Measurements from ENCODE around the gene RBP4.
A peak's percentile ranks its signal among the peaks of the same experiment; 100 is the strongest.

RBP4 gene

GRCh38 chr10:93595378-93596161 is 5.5 kb downstream of the RBP4 start:
- no peak for DNase-seq (ENCODE audit: low read depth)

GRCh38 chr10:93594518-93594917 is 6.5 kb downstream of the RBP4 start:
- DNase-seq (ENCODE audit: low read depth) = no peak

DNA sequence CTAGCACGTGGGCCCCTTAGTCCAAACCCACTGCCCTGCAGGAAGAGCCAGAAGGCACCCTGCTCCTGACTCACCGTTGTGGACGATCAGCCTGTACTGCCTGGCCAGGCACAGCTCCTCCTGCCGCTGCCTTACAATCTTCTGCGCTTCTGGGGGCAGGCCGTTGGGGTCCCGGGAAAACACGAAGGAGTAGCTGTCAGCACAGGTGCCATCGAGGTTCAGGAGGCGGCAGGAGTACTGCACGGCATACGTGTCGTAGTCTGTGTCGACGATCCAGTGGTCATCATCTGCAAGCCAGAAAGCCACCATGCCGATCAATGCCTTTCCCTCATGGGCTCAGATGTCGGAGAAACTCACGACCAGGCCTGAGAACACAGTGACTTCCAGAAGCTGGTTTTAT is 7.3 kb downstream of the RBP4 start:
- DNase-seq (ENCODE audit: low read depth) = no peak

GRCh38 chr10:93593254-93593653 is 7.8 kb downstream of the RBP4 start:
- DNase-seq (ENCODE audit: low read depth) = no peak

DNA sequence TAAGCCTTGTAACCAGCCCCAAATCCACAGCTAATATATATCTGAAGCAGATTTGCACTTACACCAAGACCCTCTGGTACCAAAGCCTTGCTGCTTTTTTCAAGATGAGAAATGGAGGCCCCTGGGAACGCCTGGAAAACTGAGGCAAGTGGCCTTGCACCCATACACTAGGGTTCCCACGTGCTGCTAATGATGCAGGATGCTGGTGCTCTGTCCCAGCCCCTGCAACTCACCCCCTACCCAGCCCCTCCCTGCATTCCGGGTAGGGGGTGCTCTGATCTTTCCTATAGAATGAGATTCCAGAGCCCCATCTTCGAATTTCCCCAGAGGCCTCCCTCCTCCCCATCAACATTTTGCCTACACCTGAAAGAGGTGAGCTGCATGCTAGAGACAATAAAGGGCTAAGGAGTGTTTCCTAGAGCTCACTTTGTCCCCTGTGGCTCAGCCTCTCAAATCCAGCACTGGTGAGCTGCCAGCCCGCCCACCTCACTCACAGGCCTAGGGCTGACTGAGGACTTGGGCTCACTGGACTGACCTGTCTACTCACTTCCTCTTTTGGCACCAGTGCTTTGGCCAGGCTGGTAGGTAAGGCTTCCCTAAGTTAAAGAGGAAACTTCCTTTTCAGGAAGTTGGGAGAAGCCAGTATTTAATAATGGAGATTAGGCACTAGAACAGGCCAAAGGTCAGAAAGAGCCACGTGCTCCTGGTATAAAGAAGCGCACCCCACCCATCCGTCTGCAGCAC is 9.8 kb downstream of the RBP4 start:
- DNase-seq (ENCODE audit: low read depth) = no peak

DNA sequence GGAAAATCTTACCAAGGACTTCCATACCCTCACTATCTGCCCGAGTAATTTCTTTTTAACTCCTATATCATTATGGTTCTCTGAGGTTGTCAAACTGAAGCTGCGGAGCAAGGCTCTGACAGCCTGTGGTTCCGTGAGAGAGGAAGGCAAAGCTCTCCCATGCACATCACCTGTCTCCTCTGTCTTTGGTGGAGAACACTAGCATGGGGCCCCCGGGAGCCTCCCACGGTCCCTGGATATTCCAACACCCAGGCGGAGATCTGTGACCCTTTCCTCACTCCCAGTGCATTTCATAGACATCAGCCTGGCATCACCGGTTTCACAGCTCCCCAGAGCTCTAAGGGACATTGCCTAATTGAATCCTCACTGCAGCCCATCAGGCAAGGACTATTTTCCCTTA is 10.4 kb downstream of the RBP4 start:
- DNase-seq (ENCODE audit: low read depth) = no peak

DNA sequence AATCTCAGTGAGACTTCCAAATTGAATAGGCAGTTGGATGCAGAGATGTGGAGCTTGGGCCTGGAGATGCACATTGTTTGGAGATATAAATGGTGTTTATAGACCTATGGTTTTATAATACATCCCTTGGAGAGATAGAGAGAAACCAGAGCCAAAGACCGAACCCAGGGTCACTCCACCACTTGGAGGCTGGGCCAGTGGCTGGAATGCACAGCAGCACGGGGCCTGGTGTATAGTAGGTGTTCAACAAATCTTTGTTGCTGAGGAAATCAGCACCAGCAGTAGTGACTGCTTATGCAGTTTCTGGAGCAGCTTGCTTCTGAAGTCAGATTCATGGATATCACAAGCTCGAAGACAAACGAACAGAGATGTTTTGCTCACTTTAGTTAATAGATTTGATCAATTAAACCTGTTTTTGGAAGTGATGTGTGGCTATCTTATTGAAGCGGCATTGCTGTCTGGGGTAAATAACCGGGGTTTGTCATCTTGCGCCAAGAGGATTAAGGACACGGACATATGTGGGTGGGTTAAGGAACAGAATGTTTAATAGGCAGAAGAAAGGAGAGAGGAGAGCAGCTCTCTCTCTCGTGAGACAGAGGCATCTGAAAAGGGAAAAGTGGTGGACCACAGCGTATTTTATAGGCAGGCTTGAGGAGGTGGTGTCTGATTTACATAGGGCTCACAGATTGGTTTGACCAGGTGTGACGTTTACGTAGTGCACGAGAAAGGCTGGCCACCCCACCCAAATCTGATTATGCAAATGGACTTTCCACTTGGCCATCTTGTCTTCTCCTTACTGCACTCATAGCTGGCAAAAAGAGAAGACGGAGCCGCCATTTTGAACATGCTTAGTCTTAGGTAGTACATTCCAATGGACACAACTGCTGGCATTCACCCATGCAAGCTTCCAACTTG is 11.1 kb downstream of the RBP4 start:
- no peak for DNase-seq (ENCODE audit: low read depth)

DNA sequence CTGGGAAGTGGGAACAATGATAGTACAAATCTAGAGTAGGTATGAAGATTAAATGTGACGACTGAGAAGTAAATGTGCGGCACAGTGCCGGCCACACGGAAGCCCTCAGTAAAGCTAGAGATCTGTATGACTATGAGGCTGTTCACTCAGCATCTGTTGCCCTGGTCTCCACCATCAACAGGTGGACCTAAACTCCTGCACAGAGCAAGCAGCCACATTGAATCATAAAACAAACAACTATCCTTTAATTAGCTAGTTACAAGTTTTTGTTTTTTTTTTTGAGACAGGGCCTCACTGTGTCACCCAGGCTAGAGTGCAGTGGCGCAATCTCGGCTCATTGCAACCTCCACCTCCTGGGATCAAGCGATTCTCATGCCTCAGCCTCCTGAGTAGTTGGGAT is 16.6 kb downstream of the RBP4 start:
- no peak for DNase-seq (ENCODE audit: low read depth)

DNA sequence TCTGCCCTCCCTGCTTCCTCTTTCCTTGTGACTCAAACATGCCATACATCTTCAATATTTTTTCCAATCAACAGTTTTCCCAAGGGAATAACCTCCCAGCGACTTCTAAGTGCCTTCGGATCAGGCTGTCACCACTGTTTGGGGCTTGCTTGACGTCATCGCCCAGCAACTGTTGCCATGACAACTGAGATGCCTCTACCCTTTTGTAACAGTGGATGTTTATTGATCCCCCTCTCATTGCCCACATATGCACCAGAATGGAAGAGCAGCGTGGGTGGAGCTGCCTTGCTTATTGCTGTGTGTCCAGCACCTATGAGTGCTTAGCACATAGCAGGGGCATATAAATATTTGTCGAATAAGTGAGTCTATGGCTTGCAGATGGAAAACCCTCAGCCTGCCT is 20.2 kb downstream of the RBP4 start:
- peak; percentile 34 for DNase-seq (ENCODE audit: low read depth)

GRCh38 chr10:93579985-93580711 is 20.9 kb downstream of the RBP4 start:
- DNase-seq (ENCODE audit: low read depth) = no peak

GRCh38 chr10:93579089-93579488 is 21.9 kb downstream of the RBP4 start:
- DNase-seq (ENCODE audit: low read depth) = no peak

DNA sequence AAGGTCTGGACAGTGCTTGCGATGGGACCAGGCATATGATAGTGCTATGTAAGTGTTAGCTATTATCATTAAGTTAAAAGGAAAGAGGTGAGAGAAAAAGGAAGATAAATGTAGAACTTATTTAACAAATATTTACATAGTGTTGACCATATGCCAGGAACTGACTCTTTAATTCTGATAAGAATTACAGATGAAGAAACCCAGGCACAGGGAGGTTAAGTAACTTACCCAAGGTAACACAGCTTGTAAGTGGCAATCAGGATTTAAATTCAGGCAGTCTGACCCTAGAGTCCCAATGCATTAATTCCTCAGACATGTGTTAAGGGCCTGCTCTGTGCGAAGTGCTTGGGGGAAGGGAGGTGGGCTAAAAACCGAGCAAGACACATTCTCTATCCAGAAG is 23.5 kb downstream of the RBP4 start:
- no peak for DNase-seq (ENCODE audit: low read depth)

- DNase-seq (ENCODE audit: low read depth) = no peak
Observed at GRCh38 chr10:93576888-93577287, 24.1 kb downstream of the RBP4 start.

- DNase-seq (ENCODE audit: low read depth) = no peak
Observed at GRCh38 chr10:93573924-93574323, 27.1 kb downstream of the RBP4 start.

GRCh38 chr10:93573051-93573909 is 27.8 kb downstream of the RBP4 start:
- DNase-seq (ENCODE audit: low read depth) = no peak

DNA sequence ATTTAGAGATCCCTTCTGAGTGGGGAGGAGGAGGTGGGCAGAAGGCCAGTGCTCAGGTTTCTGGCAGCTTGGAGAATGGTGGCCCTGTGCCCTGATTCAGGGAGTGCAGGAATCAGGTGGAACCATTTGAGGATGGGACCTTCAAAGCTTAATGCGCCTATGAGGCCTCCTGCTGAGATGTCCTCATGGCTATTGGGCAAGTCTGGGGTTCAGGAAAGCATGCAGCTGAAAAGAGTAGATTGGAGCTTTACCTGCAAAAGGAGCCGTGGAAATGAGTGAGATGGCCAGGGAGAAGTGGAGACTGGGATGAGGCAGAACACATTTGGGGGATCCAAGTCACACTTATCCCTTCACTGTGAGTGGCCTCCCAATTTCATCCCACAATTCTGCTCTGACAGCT is 28.4 kb downstream of the RBP4 start:
- DNase-seq (ENCODE audit: low read depth) = no peak

- no peak for DNase-seq (ENCODE audit: low read depth)
Observed at GRCh38 chr10:93570383-93570782, 30.7 kb downstream of the RBP4 start.

DNA sequence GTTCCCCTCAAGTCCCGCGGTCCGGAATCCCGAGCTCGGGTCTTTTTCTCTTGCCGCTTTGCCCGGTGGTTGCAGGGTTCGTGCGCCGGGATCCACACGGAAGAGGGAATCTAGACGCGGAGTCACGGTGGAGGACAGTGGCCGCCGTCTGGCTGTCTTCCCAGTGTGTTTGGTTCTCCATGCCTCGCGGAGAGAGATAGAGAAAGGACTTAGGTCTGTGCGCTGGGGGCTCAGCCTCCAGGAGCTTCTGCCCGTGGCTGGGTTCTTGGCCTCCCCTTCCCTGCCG is 33.0 kb downstream of the RBP4 start:
- no peak for DNase-seq (ENCODE audit: low read depth)

DNA sequence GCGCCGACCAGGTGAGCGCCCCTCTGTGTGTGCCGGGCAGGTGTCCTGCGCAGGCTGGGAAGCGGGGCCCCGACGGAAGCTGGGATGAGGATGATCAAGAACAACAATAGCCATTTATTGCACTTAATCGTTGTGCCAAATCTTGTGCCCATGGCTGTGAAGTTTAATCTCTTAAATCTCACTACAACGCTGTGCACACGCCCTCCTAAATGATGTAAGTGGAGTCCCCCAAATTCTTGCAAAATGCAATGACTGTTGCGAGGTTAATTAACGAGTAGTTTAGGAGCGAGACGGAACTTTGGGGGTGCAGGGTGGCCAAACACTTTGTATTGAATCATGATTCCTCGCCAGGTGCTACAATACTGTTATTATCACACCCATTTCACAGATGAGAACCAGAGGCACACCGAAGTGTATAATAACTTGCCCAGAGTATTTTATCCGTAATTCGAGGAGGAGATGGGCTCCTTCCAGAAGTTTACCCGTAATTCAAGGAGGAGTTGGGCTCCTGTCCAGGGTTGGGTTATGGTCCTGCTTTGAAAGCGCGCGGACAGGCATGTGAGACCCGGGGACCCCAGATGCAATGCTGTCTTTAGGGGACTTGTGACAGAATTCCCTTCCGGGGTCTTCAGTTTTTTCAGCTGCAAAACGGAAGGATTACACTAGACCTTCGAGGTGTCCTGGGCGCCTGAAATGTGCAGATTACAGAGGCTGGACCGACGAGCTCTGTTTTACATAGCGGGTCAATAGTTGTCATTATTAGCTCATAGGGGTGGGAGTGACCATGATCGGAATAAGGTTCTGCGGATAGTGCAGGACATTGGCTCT is 33.5 kb downstream of the RBP4 start:
- DNase-seq (ENCODE audit: low read depth) = no peak
